Measurements from ENCODE around the gene SPATS2L.

The SPATS2L gene

DNA sequence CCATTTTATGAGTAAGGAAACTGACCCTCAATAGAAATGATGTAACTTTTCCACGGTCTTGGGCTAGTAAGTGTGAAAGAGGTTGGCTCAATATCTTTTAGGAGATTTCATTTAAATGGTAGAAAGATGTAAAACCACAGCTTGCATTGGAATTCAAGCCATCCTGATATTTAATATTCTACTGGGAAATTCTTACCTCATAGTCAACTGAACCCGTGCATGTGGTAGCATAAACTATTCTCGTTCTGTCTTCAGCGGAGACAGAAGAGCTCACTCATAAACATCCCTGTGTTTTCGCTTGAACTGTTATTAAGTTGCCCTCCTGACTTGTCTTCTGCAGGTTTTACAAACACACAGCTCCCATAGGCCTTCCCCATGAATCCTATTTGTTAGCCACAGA is 8.5 kb upstream of the SPATS2L start:
- no peak for DNase-seq

DNA sequence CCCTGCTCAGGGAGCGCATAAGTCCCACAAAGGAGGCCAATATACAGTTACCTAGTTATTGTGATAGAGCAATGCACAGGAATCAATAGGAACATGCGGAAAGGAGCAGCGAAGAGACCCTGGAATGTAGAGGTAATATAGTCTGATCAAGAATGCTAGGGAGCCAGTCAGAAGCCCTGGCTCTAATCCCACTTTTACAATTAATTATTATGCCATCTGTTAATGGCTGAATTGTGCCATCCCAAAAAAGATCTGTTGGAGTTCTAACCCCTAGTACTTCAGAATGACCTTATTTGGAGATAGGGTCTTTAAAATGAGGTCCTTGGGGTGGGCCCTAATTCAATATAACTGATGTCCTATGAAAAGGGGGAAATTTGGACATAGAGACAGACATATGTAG is 7.7 kb upstream of the SPATS2L start:
- no peak for DNase-seq

DNA sequence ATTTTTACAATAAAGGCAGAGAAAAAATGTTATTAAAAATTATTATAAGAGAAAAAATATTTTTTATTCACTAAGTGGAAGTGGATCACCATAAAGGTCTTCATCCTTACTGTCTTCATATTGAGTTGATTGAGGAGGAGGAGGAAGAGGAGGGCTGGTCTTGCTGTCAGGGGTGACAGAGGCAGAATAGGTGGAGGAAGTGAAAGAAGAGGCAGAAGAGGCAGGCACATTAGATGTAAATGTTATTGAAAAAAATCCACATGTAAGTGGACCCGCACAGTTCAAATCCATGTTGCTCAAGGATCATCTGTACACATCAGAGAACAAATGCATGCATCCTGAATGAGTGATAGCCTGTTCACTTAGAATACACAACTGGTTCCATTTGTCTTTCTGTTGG is 6.4 kb upstream of the SPATS2L start:
- no peak for DNase-seq

- no peak for DNase-seq
Measured at GRCh38 chr2:200300638-200301314, 5.7 kb upstream of the SPATS2L start.

DNA sequence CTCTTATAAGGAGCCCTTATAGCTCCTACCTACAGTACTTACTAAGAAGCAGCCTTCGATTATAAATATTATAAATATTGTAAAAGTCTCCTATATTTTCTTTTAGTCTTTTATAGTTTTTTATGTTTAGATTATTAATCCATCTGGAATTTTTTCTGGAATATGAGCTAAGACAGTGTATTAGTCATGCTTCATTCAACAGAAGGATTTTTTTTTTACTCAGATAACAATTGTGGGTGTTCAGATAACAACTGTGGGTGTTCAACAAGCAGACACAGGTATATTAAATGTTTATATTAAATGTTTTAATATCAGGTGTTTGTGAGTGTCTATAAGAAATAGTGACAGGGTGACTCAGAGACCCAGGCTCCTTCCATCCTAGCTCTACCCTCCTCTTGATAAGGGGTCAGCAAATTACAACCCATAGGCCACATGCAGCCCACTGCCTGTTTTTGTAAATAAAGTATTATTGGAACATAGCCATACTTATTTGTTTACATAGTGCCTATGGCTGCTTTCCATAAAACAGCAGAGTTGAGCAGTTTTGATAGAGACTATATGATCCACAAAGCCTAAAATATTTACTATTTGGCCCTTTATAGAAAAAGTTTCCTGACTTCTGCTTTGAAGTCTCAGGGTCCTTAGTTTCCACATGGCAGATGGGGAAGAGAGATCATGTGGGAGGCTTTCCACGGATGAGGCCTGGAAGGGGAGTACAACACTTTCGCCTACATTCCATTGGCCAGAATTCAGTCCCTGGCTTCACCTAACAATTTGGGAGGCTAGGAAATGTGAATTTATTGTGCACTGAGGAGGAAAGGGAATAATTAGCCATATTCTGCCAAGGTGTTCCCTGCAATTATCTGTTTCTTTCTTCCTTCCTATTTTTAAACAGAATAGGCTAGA is 4.3 kb upstream of the SPATS2L start:
- no peak for DNase-seq

GRCh38 chr2:200302940-200303727 is 3.4 kb upstream of the SPATS2L start:
- DNase-seq = no peak

GRCh38 chr2:200305797-200306195 is 697 bp upstream of the SPATS2L start:
- no peak for DNase-seq

DNA sequence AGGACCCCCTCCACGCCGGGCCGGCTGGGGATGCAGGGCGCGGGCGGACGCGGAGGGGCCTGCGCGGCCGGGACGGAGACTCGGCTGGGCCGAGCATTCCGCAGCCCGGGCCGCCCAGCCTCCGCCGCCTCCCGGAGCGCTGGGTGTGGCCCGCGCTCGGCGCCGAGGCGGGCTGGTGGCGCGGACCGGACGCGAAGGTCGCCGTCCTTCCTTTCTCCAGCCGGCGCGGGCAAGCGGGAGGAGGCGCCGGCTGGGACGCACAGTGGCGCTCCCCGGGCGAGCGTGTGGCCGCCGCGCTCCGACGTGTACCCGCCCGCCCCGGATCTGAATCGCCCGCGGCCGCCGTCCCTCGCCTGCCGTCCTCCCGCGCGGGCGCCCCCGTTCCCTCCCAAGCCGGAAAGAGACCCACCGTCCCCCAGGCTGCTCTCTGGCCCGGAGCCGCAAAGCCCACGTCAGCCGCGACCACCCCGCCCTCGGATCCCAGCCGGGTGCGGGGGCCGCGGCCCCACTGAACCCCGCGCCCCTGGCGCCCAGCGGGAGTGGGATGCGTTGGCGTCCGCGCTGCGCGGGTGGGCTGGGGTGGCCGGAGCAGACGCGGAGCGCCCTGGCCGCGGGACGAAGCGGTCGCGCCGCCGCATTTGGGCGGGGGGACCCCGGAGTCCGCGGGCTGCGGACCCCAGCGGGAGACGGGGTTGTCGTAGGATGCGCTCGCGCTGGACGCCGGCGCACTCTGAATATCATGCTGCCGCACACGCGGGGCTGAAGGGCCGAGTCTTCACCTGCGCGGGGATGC is 634 bp downstream of the SPATS2L start:
- DNase-seq = no peak

GRCh38 chr2:200307724-200308545 is 1.4 kb downstream of the SPATS2L start:
- peak in 1 of 2 donors; percentile 8 for DNase-seq

DNA sequence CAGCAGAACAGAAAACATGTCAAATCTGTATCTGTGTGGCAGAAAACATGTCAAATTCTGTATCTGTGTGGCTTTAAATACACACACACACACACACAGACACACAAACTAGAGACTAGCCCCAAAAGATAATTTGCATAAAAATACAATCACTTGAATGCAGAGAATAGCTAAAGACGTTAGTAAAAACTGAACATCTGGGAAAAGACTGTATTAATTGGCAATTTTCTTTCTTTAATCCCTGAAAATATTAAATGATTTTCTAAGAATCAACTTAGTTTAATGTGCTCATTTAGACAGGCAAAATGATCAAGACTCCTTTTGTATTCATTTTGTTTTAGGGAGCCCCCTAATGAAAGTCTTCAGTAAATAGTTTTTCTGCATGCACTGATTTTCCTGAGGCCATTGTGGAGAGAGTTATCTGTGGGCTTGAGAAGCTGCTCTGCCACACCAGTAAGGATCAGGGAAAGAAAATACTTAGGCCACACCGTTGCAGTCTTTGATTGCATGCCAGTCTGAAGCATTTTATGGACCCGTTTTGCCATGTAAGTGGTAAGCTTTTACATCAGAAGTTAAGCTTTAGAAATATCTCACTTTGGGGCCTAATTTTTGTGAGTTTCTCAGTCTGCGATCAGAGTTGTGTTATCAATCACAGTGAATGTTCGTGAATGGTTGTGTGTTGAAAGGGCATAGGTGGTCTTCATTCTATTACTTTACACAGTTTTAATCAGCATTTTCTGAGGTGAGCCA is 2.2 kb downstream of the SPATS2L start:
- no peak for DNase-seq

GRCh38 chr2:200309296-200310049 is 3.0 kb downstream of the SPATS2L start:
- no peak for DNase-seq

DNA sequence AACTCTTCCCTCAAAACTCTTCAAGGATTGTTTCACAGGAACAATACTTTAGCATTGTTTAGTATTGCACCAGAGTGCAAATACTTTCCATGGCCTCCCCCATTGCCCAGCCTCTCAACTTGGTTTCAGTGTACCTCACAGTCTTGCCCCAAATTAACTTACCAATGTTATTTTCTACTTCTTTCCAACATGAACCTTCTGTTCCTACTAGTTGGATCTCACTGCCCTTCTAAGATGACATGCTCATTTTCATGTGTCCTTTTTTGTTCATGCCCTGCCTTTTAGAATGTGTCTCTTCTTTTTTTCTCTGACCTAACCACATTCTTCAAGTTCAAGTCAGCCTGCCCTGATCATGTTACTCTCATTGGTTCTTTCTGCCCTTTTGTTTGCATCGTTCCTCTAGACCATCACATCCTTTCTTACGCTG is 4.1 kb downstream of the SPATS2L start:
- DNase-seq = no peak

DNA sequence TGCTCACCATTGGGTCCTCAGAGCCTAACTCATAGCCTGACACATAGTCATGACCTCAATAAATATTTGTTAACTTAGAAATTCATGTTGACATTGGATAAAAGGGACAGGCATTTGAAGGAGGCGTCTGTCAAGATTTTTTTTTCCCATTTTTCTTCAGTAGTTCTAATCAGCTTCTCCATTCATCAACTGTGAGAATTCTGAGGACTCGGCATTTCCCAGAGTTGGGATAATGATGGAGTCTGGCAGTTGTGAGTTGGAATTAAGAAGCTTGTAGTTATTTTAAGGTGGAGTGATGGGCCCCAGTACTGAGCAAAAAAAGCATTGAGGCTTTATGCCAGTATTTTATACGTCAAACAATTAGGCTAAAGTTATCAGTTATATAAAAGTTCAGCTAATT is 4.6 kb downstream of the SPATS2L start:
- no peak for DNase-seq

- DNase-seq = no peak
Measured at GRCh38 chr2:200314976-200315567, 8.6 kb downstream of the SPATS2L start.

GRCh38 chr2:200317975-200318374 is 11.5 kb downstream of the SPATS2L start:
- DNase-seq = no peak

DNA sequence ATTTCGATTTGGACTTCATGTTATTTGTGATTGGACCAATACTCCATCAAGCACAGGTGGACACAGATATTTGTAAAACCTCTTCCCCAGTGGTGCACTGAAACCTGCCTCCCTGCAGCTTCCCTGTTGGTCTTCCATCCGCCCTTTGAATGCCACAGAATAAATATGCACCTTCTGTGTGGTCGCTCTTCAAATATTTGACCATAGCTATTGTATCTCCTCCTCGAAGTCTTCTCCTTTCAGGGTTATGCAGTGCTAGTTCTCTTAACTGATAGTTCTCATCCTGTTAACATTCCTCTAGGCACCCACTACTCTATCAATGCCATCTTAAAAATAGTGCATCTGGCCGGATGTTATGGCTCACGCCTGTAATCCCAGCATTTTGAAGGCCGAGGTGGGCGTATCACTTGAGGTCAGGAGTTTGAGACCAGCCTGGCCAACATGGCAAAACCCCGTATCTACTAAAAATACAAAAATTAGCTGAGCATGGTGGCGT is 12.5 kb downstream of the SPATS2L start:
- no peak for DNase-seq

- no peak for DNase-seq
Measured at GRCh38 chr2:200319548-200320337, 13.2 kb downstream of the SPATS2L start.

DNA sequence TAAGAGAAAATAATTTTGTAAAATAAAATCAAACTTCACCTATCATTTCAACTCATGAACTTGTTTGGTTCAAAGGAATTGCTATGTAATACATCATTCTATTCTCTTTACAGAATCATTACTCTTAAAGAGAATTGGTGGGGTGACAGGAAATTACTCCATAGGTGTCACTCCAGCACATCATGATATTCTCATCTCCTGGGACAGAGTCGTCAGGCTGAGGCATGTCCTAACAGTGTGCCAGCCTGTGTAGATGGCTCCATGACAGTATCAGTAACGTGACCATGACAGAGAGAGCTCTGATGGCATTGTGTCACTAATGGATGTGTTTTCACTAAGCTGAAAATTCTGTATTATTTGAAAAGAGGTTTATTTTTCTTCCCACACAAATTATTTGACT is 13.9 kb downstream of the SPATS2L start:
- no peak for DNase-seq

DNA sequence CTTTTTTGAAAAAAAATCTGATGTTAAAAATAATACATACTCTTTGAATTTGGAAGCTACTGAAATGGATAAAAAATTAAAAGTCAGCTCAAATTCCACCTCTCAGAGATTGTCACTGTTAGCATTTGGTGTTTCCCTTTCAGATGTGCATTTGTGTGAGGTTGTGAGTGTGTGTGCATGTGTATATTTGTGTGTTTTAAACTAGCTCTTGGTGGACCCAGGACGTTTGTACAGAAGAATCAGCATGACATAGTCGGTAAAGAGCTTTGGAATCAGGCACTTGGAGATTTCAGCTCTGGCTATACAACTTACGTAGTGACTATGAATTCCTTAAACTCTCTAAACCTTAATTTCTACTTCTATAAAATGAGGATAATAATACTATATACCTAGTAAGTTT is 14.5 kb downstream of the SPATS2L start:
- DNase-seq = no peak
